Body of pancreas (tissue), 4 donors: ENCODE results near the gene BBLN.

ENCODE experiments used
- POLR2A ChIP-seq, 3 donors: fragments of 450-650 bp; IDR thresholded peaks; one replicate each; pipeline ENCODE4 v1.6.1; 2016; ENCODE audit warnings: antibody characterized with exemption in 3 of 3, mild to moderate bottlenecking in 2 of 3
- TF ChIP-seq, protein P1 (sequence below), 7 experiments: fragments of 450-650 bp in 4 of 7; fragments of 200-600 bp in 3 of 7; sonication (generic) in 3 of 7; IDR thresholded peaks; one replicate each; pipeline ENCODE4 v1.5.1; 2016 to 2019; ENCODE audit warnings: antibody characterized with exemption in 7 of 7

DNA sequence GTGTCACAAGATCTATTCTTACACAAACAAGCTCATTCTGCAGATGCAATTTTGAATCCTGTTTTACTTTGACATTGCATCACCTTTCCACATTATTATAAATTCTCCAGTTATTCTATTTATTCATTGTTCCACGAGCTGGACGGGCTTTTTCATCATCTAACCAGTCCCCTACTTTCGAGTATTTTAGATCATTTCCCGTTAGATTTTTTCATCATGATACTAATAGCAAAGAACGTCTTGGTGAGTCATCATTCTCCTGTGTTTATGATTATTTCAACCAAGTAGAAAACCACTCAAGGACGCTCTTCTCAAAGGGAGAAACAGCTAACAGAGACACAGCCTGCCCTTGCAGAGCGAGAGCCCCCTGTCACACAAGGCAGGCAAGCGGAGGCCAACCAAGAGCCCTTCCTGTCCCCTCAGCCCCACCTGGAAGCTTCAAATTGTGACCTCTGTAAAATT lies 15.1 kb downstream of the BBLN start:
- TF ChIP-seq, protein P1, sequence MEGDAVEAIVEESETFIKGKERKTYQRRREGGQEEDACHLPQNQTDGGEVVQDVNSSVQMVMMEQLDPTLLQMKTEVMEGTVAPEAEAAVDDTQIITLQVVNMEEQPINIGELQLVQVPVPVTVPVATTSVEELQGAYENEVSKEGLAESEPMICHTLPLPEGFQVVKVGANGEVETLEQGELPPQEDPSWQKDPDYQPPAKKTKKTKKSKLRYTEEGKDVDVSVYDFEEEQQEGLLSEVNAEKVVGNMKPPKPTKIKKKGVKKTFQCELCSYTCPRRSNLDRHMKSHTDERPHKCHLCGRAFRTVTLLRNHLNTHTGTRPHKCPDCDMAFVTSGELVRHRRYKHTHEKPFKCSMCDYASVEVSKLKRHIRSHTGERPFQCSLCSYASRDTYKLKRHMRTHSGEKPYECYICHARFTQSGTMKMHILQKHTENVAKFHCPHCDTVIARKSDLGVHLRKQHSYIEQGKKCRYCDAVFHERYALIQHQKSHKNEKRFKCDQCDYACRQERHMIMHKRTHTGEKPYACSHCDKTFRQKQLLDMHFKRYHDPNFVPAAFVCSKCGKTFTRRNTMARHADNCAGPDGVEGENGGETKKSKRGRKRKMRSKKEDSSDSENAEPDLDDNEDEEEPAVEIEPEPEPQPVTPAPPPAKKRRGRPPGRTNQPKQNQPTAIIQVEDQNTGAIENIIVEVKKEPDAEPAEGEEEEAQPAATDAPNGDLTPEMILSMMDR (IDR thresholded peaks at IDR 0.05): no peak
- no peak for TF ChIP-seq POLR2A (IDR thresholded peaks at IDR 0.05)
